ENCODE data around the gene ABCC12. TPM values are rescaled to one million over a fixed set of nuclear protein-coding genes. Genes with fewer than 3 reads are reported as not detected.

ABCC12 gene
- total and polyA plus RNA-seq, 2 of the 8 experiments (the other 6 are each of a cell fraction or from before 2014, with no cell fraction given) = 0.05 TPM; not detected in 1

GRCh38 chr16:48115299-48115698 is 40.5 kb downstream of the ABCC12 start:
- FAIRE-seq = no peak
- Histone ChIP-seq H3K18ac (ENCODE audit: extremely low read depth, low read length) (no peak overlapping the region), H3K4me3 (ENCODE audit: extremely low read depth in 1 of 4, insufficient read depth in 2 of 4, low read depth in 3 of 4, low read length in 4 of 4) (no peak overlapping the region), H3K27me3 (replicated peaks in 1 of 4; ENCODE audit: control insufficient read depth in 3 of 4, extremely low read depth in 1 of 4, insufficient read depth in 3 of 4, low read length in 3 of 4) (no peaks in the 10 kb centered on the region), H3K4me2 (ENCODE audit: insufficient read depth in 1 of 2, low read depth in 2 of 2, low read length in 2 of 2) (no peak overlapping the region), H3K4ac (replicated peaks; ENCODE audit: insufficient read length, low read depth, low read length) (no peak overlapping the region), H4K5ac (ENCODE audit: insufficient read length, low read depth, low read length) (no peak overlapping the region), H2BK120ac (replicated peaks; ENCODE audit: low read depth, low read length) (no peak overlapping the region), H3K36me3 (ENCODE audit: control insufficient read depth in 2 of 4, insufficient read depth in 4 of 4, low read length in 3 of 4) (no peaks in the 10 kb centered on the region), H2AK5ac (ENCODE audit: low read depth, low read length) (no peak overlapping the region), H4K8ac (ENCODE audit: extremely low read depth, insufficient read depth, low read length) (no peak overlapping the region), H3K9ac (replicated peaks in 1 of 4; ENCODE audit: extremely low read depth in 1 of 4, low read depth in 3 of 4, low read length in 3 of 4) (no peak overlapping the region), H3K56ac (replicated peaks; ENCODE audit: insufficient read length, low read depth, low read length) (no peak overlapping the region), H3K79me1 (ENCODE audit: low read depth, low read length) (no peaks in the 10 kb centered on the region), H3K23me2 (ENCODE audit: low read depth, low read length) (no peaks in the 10 kb centered on the region), H3K23ac (ENCODE audit: insufficient read length) (no peak overlapping the region), H3K9me3 (ENCODE audit: insufficient read depth in 2 of 2, low read depth in 1 of 2, low read length in 1 of 2) (no peaks in the 10 kb centered on the region), H4K20me1 (replicated peaks in 1 of 2; ENCODE audit: control insufficient read depth in 1 of 2, insufficient read depth in 2 of 2, low read length in 2 of 2) (no peaks in the 10 kb centered on the region), H3K79me2 (ENCODE audit: control insufficient read depth in 1 of 2, insufficient read depth in 2 of 2, low read length in 2 of 2) (no peaks in the 10 kb centered on the region), H2BK5ac (ENCODE audit: low read depth, low read length) (no peak overlapping the region), H4K91ac (replicated peaks; ENCODE audit: insufficient read length, low read length) (no peak overlapping the region), H2BK12ac (ENCODE audit: low read depth, low read length) (no peak overlapping the region), H2BK15ac (ENCODE audit: low read length) (no peak overlapping the region), H3K27ac (ENCODE audit: low read depth, low read length) (no peak overlapping the region), H3K14ac (ENCODE audit: insufficient read length) (no peak overlapping the region), H2BK20ac (ENCODE audit: low read length) (no peak overlapping the region), H2AFZ (ENCODE audit: low read length) (no peak overlapping the region), H3K4me1 (replicated peaks in 1 of 4; ENCODE audit: control insufficient read depth in 3 of 4, insufficient read depth in 4 of 4, low read length in 3 of 4) (no peaks in the 10 kb centered on the region)
- 90% methylated on average over 14 of the region's 14 CpGs; no CpG with 5 or more reads in 1 of the 2 experiments for WGBS, 2 experiments (ENCODE audit: extremely low coverage in 1 of 2, insufficient coverage in 1 of 2, insufficient read length in 1 of 2, insufficient replicate concordance in 2 of 2, low coverage in 1 of 2, low lambda C conversion rate in 2 of 2, missing lambda C conversion rate in 1 of 2)
- DNase-seq (ENCODE audit: low read depth in 1 of 2, low spot score in 2 of 2) = no peak
- CTCF ChIA-PET (ENCODE audit: partially characterized antibody) = interaction anchor here (0.6 to 4.1 kb wide), 9 partner anchors 13 to 974 kb away, joined by 3 to 34 read pairs (median 5); no protein-coding TSS in a partner anchor
- POLR2A ChIA-PET (ENCODE audit: partially characterized antibody) = no interaction called here
- TF ChIP-seq HDAC2 (IDR thresholded peaks at IDR 0.05; ENCODE audit: borderline replicate concordance in 1 of 2, low read depth in 2 of 2, low read length in 2 of 2) (no peak), BRCA1 (IDR thresholded peaks at IDR 0.05; ENCODE audit: low read depth, low read length) (no peak), KDM1A (IDR thresholded peaks at IDR 0.05; ENCODE audit: borderline replicate concordance, low read length) (no peak), POLR2AphosphoS5 (IDR thresholded peaks at IDR 0.05; ENCODE audit: low read depth, low read length) (no peak), BACH1 (IDR thresholded peaks at IDR 0.05; ENCODE audit: low read length) (no peak), RFX5 (IDR thresholded peaks at IDR 0.05; ENCODE audit: borderline replicate concordance, low read depth, low read length) (no peak), SIN3A (conservative IDR thresholded peaks at IDR 0.05 in 1 of 2, IDR thresholded peaks at IDR 0.05 in 1 of 2; ENCODE audit: low read depth in 1 of 2, low read length in 2 of 2) (no peak), EZH2 (IDR thresholded peaks at IDR 0.05; ENCODE audit: low read depth, low read length, severe bottlenecking) (no peak), ZNF274 (IDR thresholded peaks at IDR 0.05; ENCODE audit: borderline replicate concordance, extremely low read depth, low read length) (no peak), KDM4A (IDR thresholded peaks at IDR 0.05; ENCODE audit: low read depth, low read length, severe bottlenecking) (no peak), CREB1 (IDR thresholded peaks at IDR 0.05) (no peak), FOSL1 (IDR thresholded peaks at IDR 0.05; ENCODE audit: insufficient read depth, low read depth, low read length) (no peak), POLR2A (IDR thresholded peaks at IDR 0.05; ENCODE audit: control extremely low read depth in 1 of 2, low read depth in 2 of 2, low read length in 2 of 2) (no peak), CBX8 (IDR thresholded peaks at IDR 0.05; ENCODE audit: borderline replicate concordance, low read depth, low read length) (no peak), JUND (IDR thresholded peaks at IDR 0.05; ENCODE audit: low read length) (no peak), CHD2 (IDR thresholded peaks at IDR 0.05; ENCODE audit: low read length) (no peak)

All from H1 (cell line).